Measurements from ENCODE around the gene MMP3.

Gene MMP3

DNA sequence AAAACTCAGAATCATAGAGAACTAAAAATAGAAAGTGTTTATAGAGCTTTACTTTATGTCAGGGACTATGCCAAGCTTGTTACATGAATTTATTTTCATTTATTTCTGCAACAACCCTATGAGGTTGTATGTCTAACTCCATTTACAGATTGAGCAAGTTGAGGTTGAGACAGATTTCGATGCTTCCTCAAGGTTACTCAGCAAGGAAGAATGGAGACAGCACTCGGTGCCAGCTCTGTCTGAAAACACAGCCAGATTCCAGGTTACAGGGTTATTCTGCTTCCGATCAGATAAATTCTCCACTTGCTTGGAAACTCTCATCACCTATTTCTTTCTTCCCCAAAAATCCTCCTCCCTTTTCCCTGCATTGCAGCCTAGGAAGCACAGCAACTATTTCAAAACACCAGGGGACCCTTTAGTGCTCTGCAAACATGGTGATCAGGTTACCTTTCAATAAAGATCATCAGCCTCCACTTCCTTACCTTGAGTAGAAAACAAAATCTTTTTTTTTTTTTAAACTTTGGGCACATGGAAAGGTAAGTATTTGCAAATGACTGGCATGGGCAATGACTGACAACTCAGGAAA lies 7.0 kb downstream of the MMP3 start:
- in situ Hi-C loops (cut with HindIII; ENCODE audit: low pct_ligation_motif_present, low pct_unique_long_range_greater_than_20kb, low sequenced_read_pairs), result no loop called here
- DNase-seq, result no peak

DNA sequence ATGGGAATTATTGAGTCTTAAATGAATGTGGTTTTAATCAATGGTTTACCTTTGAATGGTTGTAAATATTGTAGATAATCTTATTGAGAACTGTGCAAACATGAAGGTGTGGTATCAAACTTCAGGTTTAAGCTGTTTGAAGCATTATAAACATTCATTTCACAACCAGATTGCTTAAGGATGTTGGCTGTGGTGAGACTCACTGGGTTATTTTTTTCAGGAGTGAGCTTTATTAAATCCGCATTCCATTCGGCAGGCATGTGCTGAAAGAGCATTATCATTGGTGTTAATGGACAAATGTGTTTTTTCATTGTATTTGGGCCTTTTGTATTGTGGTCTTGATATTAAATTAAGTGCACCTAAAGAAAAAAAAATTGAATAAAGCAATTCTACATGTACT lies 9.7 kb downstream of the MMP3 start:
- no peak for DNase-seq
- in situ Hi-C loops (cut with HindIII; ENCODE audit: low pct_ligation_motif_present, low pct_unique_long_range_greater_than_20kb, low sequenced_read_pairs), result no loop called here

DNA sequence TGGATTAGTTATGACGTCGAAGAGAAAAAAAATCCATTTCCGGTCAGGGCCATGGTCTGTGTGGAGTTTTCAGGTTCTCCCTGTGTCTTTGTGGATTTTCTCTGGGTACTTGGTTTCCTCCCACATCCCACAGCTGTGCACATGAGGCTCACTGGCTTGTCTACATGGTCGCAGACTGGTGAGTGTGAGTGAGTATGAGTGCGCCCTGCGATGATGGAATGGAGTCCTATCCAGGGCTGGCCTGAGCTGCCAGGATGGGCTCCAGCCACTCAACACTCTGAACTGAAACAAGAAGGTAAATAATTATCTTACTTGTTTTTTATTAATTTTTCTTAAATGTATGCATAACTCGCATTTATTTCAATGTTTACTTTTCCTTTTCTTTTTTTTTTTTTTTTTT lies 10.8 kb downstream of the MMP3 start:
- in situ Hi-C loops (cut with HindIII; ENCODE audit: low pct_ligation_motif_present, low pct_unique_long_range_greater_than_20kb, low sequenced_read_pairs), result no loop called here
- DNase-seq, result no peak

DNA sequence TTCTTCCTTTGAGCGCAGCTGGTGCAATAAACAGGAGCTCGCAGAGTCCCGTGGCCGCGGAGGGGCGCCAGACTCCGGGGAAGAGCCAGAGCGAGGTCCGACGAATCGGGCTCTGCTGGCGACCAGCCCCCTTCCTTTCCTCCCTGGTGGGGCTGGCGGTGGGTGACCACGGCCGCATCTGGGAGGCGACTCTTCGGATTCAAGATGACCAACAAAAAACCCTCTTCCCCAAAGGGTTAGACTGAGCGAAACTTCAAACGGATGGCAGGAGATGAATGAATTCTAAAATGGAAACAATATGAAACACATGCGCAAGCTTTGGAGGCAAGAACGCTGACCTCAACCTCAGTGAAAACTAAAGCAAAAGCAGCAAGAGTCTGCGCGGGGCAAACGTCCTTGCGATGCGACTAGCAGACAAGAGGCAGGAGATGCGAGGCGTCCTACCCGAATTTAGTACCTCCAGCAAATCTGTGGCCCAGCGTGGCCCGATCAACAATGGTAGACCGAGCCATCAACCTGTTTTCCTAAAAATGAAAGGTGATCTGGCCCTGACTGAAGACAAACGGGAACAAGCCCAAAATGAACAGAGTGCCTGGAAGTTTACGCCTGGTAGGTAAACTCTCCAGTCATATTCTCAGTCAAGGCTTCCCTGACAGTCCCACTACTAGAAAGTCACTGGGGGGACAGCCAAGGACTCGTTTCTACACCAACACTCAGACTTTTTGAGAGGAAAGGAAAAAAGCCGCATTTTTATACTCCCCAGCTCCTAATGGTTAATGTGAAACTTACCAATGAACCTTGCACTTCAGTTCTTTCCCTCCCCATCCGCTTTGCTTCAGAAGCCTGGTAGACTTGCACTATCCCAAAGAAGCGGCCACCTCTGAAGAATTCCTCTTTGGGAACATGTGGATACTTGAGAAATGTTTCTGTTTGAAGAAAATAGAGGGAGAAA lies 11.6 kb downstream of the MMP3 start:
- in situ Hi-C loops (cut with HindIII; ENCODE audit: low pct_ligation_motif_present, low pct_unique_long_range_greater_than_20kb, low sequenced_read_pairs), result no loop called here
- no peak for DNase-seq

DNA sequence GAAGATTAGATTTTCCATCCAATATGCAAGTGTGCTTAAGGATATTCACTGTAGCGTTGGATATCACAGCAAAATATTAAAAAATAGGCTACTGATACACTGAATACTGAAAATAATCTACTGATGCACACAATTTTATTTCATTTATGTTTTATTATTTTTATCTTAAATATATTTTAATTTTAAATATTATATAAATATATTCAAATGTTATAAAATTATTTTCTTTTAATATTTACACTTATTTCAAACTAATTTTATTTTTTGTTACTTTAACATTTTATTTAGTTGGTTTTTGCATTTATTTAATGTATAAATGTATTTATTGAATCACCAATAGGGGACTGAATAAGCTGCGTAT lies 12.3 kb downstream of the MMP3 start:
- in situ Hi-C loops (cut with HindIII; ENCODE audit: low pct_ligation_motif_present, low pct_unique_long_range_greater_than_20kb, low sequenced_read_pairs), result no loop called here
- no peak for DNase-seq

DNA sequence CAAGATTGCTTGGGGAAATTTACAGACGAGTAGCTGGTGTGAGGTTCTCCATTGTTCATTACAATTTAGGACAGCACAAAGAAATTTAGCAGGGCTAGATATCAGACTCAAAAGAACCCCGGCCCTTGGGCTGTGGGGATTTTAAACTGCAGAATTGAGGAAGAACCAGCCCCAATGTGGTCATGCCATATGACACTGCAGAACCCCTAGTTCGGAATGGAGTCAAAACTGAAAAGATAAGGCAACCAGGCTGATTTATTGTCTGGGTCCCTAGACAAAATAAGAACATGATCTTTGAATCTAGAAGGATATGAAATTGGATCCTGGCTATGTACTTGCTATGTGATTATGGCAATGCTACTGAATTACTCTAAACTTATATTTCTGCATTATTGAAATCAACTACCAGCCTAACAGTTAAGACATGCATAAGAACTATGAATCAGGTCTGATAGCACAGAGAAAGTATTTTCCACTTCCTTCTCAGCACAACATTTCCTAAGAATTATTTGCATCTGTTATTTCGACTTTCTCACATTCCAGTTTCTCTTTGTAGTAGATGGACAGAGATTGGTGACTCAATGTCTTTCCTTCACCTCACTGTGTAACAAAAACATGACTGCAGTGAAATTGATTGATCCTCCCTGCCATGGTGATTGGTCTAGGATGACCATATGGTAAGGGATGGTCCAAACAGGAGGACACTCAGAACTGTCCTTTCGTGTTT lies 13.2 kb downstream of the MMP3 start:
- in situ Hi-C loops (cut with HindIII; ENCODE audit: low pct_ligation_motif_present, low pct_unique_long_range_greater_than_20kb, low sequenced_read_pairs), result no loop called here
- no peak for DNase-seq

DNA sequence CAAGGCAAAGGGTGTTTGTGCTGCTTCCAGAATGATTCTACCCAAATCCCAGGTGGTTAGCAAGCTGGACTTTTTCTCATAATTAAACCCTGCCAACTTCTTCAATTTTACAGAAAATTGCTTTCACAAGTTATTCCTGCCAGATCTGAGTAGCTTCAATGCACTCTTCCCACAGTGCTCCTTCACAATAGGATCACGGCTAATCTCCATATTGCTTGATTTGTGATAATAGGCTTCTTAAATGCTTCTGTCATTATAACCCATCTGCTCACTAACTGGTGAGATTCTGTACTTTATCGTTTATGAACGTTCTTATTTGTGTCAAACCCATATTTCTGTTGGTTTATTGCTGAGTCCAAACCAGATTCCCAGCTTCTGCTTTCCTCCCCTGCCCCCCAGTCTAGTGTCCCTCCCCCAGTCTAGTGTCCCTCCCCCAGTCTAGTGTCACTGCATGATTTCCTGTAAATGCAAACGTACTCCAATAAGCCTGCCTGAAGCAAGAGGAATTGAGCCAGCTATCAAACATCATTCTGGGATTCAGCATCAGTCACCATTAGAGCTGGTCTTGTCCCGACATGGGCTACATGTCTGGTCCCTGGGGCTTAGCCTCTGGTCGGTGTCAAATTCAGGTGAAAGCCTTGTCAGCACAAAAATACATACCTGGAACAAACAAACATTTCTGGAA lies 14.0 kb downstream of the MMP3 start:
- DNase-seq, result no peak
- in situ Hi-C loops (cut with HindIII; ENCODE audit: low pct_ligation_motif_present, low pct_unique_long_range_greater_than_20kb, low sequenced_read_pairs), result no loop called here

DNA sequence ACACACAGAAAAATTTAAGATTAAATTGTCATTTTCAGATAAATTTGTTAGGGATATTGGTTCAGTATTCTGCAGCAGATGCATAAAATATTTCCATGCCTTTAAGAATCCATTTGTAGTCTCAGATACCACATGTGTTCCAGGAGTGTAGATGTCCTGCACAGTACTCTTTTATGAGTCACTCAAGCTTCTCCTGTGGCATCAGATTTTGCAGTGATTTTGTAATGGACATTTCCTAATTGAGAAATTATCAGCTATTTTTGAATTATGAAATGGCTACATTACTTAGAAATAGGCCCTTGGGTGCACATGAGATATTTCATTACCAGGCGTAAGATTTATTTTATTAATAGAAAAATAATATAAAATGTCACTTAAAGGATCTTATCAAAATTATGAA lies 18.9 kb downstream of the MMP3 start:
- in situ Hi-C loops (cut with HindIII; ENCODE audit: low pct_ligation_motif_present, low pct_unique_long_range_greater_than_20kb, low sequenced_read_pairs), result no loop called here
- DNase-seq, result no peak

DNA sequence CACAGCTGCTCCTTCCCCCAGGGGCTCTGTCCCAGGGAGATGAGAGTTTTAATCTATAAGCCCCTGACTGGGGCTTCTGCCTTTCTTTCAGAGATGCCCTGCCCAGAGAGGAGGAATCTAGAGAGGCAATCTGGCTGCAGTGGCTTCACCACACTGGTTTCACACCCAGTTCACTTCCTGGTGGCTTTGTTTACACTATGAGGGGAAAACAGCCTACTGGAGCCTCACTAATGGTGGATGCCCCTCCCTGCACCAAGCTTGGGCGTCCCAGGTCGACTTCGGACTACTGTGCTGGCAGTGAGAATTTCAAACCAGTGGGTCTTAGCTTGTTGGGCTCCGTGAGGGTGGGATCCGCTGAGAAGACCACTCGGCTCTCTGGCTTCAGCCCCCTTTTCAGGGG lies 23.9 kb downstream of the MMP3 start:
- DNase-seq, result no peak
- in situ Hi-C loops (cut with HindIII; ENCODE audit: low pct_ligation_motif_present, low pct_unique_long_range_greater_than_20kb, low sequenced_read_pairs), result no loop called here

DNA sequence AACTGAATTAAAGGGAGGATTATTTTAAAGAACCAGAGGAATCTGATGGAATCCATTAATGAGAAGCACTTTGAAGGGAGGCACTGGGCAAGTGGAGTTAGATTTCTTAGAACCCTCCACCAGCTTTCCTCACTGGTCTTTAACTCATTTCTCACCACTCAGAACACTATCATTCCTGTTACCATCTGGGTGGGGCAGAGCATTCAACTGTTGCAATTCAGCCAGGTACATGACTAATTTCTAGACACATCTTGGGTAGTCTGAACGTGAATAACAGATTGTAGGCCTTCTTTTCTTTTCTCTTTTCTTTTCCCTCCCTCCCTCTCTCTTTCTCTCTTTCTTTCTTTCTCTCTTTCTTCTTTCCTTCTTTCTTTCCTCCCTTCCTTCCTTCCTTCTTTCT lies 29.9 kb downstream of the MMP3 start:
- in situ Hi-C loops (cut with HindIII; ENCODE audit: low pct_ligation_motif_present, low pct_unique_long_range_greater_than_20kb, low sequenced_read_pairs), result no loop called here
- no peak for DNase-seq

DNA sequence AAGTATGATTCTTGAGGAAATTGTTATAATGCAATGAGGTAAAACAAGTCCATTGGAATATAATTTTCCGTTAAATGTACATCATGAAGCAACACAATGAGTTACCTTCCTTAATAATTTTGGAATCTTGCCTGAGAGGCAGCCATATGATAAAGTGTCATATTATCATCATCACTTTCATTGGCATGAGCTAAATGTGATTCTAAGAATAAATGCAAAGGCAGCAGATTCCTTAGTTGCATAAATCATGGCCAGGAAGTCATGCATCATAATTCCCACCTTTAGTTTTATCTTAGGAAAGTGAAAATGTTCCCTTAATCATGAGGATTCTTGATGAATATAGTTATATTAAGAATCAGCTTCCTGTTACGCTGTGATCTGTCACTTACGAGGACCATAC lies 31.2 kb downstream of the MMP3 start:
- DNase-seq, result no peak
- in situ Hi-C loops (cut with HindIII; ENCODE audit: low pct_ligation_motif_present, low pct_unique_long_range_greater_than_20kb, low sequenced_read_pairs), result no loop called here

DNA sequence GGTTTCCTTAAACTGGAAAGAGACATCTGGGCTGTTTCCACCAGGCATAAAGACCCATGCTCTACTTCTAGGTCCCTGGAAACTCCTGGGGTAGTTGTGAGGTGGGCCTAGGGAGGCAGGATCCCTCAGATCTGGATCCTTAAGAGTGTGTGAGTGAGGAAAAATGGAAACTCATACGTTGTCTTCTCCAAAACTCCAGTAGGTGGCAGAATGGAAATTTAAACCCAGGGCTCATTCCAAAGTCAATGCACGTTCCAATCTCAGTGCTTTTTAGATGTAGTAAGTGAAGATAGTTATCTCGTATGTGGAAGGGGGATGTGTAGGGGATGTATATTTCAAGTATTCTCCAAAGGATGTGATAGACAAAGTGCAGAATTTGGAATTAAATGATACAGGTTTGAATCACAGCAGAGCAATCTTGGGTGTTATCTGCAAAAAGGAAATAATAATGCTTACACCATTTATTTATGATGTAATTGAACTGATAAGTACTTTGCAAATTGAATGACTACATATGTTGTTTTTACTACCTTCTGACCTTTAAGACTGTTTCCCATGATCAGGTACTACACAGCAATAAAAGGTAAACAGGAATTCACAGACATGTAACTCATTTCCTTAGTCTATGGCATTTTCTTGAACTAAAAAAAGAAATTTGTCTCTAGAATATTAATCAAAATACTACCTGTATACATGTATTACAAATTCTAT lies 32.3 kb downstream of the MMP3 start:
- DNase-seq, result peak; percentile 36
- in situ Hi-C loops (cut with HindIII; ENCODE audit: low pct_ligation_motif_present, low pct_unique_long_range_greater_than_20kb, low sequenced_read_pairs), result no loop called here

DNA sequence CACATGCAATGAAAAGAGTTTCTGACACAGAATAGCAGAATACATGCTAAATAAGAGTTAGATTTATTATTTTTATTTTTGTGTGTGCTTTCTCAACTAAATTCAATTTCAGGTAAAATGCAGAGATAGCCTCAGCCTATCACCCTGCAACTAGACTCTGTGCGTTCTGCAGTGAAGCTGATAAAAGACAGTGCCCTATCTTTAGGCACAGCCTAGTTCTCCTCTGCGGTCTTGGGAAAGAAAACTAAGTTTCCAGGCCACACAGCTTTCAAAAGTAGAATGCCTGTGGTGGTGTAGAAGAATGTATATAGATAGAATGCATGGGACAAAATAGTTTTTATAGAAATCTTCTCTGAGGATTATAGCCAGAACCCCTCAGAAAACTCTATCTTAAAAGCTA lies 33.4 kb downstream of the MMP3 start:
- DNase-seq, result no peak
- in situ Hi-C loops (cut with HindIII; ENCODE audit: low pct_ligation_motif_present, low pct_unique_long_range_greater_than_20kb, low sequenced_read_pairs), result no loop called here

DNA sequence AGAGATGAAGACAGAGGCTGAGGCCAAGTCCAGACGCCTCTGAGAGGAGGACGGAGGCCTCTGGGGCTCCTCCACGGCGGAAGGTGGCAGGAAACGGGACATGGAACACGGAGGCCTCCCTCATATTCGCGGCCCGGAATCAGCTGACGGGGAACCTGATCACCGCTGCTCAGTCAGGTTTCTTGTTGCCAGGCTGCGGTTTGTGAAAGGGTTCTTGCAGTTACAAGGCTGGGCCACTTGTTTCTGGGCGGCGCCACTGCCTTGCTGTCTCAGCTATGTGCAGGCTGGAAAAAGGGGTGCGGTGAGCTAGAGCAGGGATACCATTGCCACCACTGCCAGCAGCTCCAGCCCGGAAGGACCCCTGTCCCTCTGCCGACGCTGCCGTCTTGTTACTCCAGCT lies 35.5 kb downstream of the MMP3 start:
- peak; percentile 9 for DNase-seq
- in situ Hi-C loops (cut with HindIII; ENCODE audit: low pct_ligation_motif_present, low pct_unique_long_range_greater_than_20kb, low sequenced_read_pairs), result no loop called here

DNA sequence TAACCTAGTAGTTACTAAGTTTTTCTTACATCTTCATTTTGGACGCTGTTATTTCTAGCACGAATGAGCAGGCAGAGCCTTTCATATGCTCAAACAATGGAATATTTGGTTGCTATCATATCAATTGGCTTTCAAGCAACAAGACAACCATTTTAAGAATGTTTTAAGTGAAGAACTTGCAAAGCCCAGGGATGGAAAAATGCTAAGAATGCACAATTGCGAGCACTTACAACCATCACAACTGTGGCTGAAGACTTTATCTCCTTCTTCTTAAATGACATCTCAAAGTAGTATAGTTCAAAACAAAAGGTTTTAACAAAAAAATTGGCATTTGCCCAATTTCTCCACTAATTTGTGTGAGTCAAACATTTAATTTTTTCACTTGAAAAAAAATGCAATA lies 37.1 kb downstream of the MMP3 start:
- no peak for DNase-seq

DNA sequence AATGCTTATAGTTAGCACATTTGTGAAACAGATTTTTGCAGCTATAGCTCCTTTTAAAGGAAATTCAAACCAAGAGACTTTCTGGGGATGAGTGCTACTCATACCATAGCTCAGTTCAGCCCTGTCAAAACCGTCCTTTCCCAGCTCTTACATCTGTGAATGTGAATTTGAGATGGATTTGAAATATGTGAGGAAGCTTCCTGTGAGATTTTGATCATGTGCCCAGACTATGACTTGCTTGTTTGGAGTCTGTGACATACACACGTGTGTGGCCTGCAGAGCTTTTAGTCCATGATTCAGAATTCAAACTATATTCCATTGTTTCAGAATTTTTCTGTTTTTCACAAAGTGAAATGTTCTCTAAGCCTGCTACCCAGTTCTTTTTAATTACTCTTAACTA lies 41.1 kb downstream of the MMP3 start:
- no peak for DNase-seq
- in situ Hi-C loops (cut with HindIII; ENCODE audit: low pct_ligation_motif_present, low pct_unique_long_range_greater_than_20kb, low sequenced_read_pairs), result no loop called here

More for the DNA sequence above, 37.1 kb downstream of the MMP3 start:
- in situ Hi-C loops (cut with HindIII; ENCODE audit: low pct_ligation_motif_present, low pct_unique_long_range_greater_than_20kb, low sequenced_read_pairs), result no loop called here

DNA sequence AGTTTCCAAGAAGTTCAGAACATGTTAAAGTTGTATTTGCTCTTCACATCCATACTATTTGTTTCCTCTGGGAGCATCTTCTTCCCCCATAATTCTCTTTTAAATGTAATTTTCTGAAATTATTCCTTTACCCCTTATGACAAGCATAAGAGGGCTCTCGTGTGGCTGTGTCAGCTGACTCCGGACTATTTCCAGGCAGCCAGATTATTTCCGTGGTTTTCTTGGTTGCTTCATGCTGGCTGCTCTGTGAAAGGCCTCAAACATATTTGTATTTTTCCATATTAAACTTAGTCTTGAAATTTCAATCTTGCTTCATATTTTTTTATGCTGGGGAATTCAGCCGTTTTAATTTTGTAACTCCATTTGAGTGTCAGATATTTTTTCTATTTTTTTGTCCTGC lies 42.6 kb downstream of the MMP3 start:
- no peak for DNase-seq
- in situ Hi-C loops (cut with HindIII; ENCODE audit: low pct_ligation_motif_present, low pct_unique_long_range_greater_than_20kb, low sequenced_read_pairs), result no loop called here

DNA sequence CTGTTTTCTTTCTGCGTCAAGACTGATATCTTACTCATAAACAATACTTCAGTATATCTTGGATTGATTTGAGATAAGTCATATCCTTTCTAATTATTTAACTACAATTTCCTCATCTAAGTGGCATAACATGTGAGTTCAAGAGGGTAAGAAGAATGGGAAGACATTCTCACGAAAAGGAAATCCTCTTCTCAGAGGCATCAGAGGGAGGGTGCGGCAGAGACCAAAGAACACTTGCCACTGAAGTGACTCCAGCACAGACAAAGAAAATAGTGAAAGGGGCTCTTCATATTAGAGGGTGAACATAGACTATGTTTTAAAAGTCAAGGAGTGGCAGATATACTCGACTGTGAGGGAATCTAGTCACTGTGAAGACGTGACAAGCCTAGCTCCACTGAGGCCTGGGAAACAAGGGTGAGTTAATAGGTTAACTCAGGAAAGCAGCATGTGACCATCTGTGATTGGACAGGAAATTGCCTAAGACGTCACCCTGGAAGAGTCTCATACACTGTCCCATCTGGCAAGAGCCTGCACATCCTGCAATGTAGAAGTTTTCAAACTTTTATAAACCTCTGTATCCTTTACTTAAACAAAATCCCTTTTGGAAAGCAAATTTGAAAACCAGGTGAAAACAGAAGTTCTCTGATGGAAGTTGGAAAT lies 43.6 kb downstream of the MMP3 start:
- in situ Hi-C loops (cut with HindIII; ENCODE audit: low pct_ligation_motif_present, low pct_unique_long_range_greater_than_20kb, low sequenced_read_pairs), result no loop called here
- DNase-seq, result no peak
